ENCODE measurements around the gene TMEM150A. TPM values are rescaled to one million over a fixed set of nuclear protein-coding genes. Genes with fewer than 3 reads are reported as not detected.

Gene TMEM150A
- total and polyA plus RNA-seq, 2 of the 13 experiments (the other 11 are each of a cell fraction or from before 2014, with no cell fraction given) = 30.1 to 70.4 TPM

GRCh38 chr2:85561280-85562212 is 41.0 kb downstream of the TMEM150A start, which contains the start of gene GGCX (continued):
- TF ChIP-seq, protein P1, sequence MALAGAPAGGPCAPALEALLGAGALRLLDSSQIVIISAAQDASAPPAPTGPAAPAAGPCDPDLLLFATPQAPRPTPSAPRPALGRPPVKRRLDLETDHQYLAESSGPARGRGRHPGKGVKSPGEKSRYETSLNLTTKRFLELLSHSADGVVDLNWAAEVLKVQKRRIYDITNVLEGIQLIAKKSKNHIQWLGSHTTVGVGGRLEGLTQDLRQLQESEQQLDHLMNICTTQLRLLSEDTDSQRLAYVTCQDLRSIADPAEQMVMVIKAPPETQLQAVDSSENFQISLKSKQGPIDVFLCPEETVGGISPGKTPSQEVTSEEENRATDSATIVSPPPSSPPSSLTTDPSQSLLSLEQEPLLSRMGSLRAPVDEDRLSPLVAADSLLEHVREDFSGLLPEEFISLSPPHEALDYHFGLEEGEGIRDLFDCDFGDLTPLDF (CRISPR knock-in tag; IDR thresholded peaks at IDR 0.05) = 0 out of 2 replicates have a peak, but pooled peaks have one; percentile 8
- no peak for TF ChIP-seq ZFYVE20 (CRISPR knock-in tag; IDR thresholded peaks at IDR 0.05; ENCODE audit: borderline replicate concordance, low read depth)
- peak; percentile 33; the same call in 1 of the 2 replicates for TF ChIP-seq NKX3-1 (CRISPR knock-in tag; IDR thresholded peaks at IDR 0.05)
- peak; percentile 69; the same call in 1 of the 2 replicates for TF ChIP-seq PITX1 (CRISPR knock-in tag; IDR thresholded peaks at IDR 0.05)
- peak; percentile 48 for TF ChIP-seq ETV6 (CRISPR knock-in tag; conservative IDR thresholded peaks at IDR 0.05)
- no peak for TF ChIP-seq ZNF674 (CRISPR knock-in tag; IDR thresholded peaks at IDR 0.05; ENCODE audit: low read depth)
- TF ChIP-seq ZNF367 (CRISPR knock-in tag; IDR thresholded peaks at IDR 0.05; ENCODE audit: borderline replicate concordance) = no peak
- TF ChIP-seq GZF1 (CRISPR knock-in tag; IDR thresholded peaks at IDR 0.05) = 0 out of 2 replicates have a peak, but pooled peaks have one; percentile 59
- peak; percentile 86 for TF ChIP-seq ZNF317 (CRISPR knock-in tag; IDR thresholded peaks at IDR 0.05)
- no peak for TF ChIP-seq NR2F1 (CRISPR knock-in tag; IDR thresholded peaks at IDR 0.05)
- peak; percentile 41; the same call in 1 of the 2 replicates for TF ChIP-seq BORCS8-MEF2B (CRISPR knock-in tag; IDR thresholded peaks at IDR 0.05)
- peak; percentile 48; the same call in 1 of the 2 replicates for TF ChIP-seq CHD2 (IDR thresholded peaks at IDR 0.05; ENCODE audit: low read depth, low read length)
- peak; percentile 35 to 56; a peak in 3 of 4 replicates for TF ChIP-seq EP300 (IDR thresholded peaks at IDR 0.05; ENCODE audit: low read depth in 2 of 2, low read length in 2 of 2)
- peak; percentile 10; the same call in 1 of the 2 replicates for TF ChIP-seq EP300 (CRISPR knock-in tag; IDR thresholded peaks at IDR 0.05; ENCODE audit: borderline replicate concordance)
- no peak for TF ChIP-seq REXO4 (CRISPR knock-in tag; IDR thresholded peaks at IDR 0.05; ENCODE audit: borderline replicate concordance)
- TF ChIP-seq RFX5 (IDR thresholded peaks at IDR 0.05; ENCODE audit: low read depth, low read length) = no peak; the same call in none of the 2 replicates
- TF ChIP-seq SIN3B (IDR thresholded peaks at IDR 0.05; ENCODE audit: low read length) = peak; percentile 77; the same call in 1 of the 2 replicates
- TF ChIP-seq KAT2B (IDR thresholded peaks at IDR 0.05; ENCODE audit: borderline replicate concordance, low read depth, low read length) = no peak
- peak; percentile 54; the same call in 1 of the 2 replicates for TF ChIP-seq ZNF547 (CRISPR knock-in tag; IDR thresholded peaks at IDR 0.05)
- peak; percentile 91 for TF ChIP-seq HNRNPLL (IDR thresholded peaks at IDR 0.05; ENCODE audit: low read depth, low read length, poor library complexity, severe bottlenecking)
- TF ChIP-seq, protein P2, sequence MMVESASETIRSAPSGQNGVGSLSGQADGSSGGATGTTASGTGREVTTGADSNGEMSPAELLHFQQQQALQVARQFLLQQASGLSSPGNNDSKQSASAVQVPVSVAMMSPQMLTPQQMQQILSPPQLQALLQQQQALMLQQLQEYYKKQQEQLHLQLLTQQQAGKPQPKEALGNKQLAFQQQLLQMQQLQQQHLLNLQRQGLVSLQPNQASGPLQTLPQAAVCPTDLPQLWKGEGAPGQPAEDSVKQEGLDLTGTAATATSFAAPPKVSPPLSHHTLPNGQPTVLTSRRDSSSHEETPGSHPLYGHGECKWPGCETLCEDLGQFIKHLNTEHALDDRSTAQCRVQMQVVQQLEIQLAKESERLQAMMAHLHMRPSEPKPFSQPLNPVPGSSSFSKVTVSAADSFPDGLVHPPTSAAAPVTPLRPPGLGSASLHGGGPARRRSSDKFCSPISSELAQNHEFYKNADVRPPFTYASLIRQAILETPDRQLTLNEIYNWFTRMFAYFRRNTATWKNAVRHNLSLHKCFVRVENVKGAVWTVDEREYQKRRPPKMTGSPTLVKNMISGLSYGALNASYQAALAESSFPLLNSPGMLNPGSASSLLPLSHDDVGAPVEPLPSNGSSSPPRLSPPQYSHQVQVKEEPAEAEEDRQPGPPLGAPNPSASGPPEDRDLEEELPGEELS (CRISPR knock-in tag; IDR thresholded peaks at IDR 0.05) = peak; percentile 68; the same call in 1 of the 2 replicates
- no peak; the same call in none of the 2 replicates for TF ChIP-seq ZKSCAN5 (CRISPR knock-in tag; IDR thresholded peaks at IDR 0.05)
- TF ChIP-seq ZSCAN31 (CRISPR knock-in tag; IDR thresholded peaks at IDR 0.05; ENCODE audit: low read depth) = peak; percentile 78
- TF ChIP-seq NPAS2 (CRISPR knock-in tag; IDR thresholded peaks at IDR 0.05; ENCODE audit: borderline replicate concordance) = no peak
- TF ChIP-seq HOXA5 (CRISPR knock-in tag; IDR thresholded peaks at IDR 0.05) = peak; percentile 67; the same call in 1 of the 2 replicates
- no peak for TF ChIP-seq ZNF562 (CRISPR knock-in tag; IDR thresholded peaks at IDR 0.05; ENCODE audit: borderline replicate concordance)
- TF ChIP-seq ZKSCAN1 (IDR thresholded peaks at IDR 0.05; ENCODE audit: low read length) = 0 out of 2 replicates have a peak, but pooled peaks have one; percentile 16
